IMR-90 (cell line): ENCODE data around the gene PHEX. TPM values are rescaled to one million over a fixed set of nuclear protein-coding genes. Genes with fewer than 3 reads are reported as not detected.

ENCODE experiments used
- ATAC-seq: fragments of 200-7000 bp; cut with Tn5 transposase; 2 replicates; pipeline ENCODE4 v1.9.1; 2020; ENCODE audit warnings: low read depth, mild to moderate bottlenecking, moderate library complexity
- BruUV-seq: library from RNA; stranded (reverse); fragments of 400-500 nt; replicated peaks from 2 replicates; lab custom pipeline; 2021; lab: Mats Ljungman, UMichigan
- CTCF ChIA-PET: fragments of 300-600 bp; formaldehyde crosslinking; extraction: SDS; loops from one replicate; lab custom pipeline; 2021; ENCODE audit warnings: antibody characterized with exemption; lab: Yijun Ruan, JAX
- POLR2A ChIA-PET: fragments of 300-600 bp; sonication (Branson Sonifier 250); formaldehyde crosslinking; loops from one replicate; lab custom pipeline; 2022; ENCODE audit warnings: antibody characterized with exemption; ENCODE audit not compliant: unreplicated experiment; lab: Charles Lee
- DNase-seq: peaks from one replicate; pipeline ENCODE4 v3.0.0; 2013
- H2AFZ ChIP-seq: replicated peaks from 2 replicates; pipeline ENCODE3; 2013; ENCODE audit warnings: low read length, mild to moderate bottlenecking; ENCODE audit not compliant: poor library complexity
- H2AK5ac ChIP-seq: 2 replicates; pipeline ENCODE4 v1.6.1; 2013; ENCODE audit warnings: low read depth, low read length, inconsistent platforms
- H2AK9ac ChIP-seq: replicated peaks from 2 replicates; pipeline ENCODE3; 2013; ENCODE audit warnings: mild to moderate bottlenecking, low read depth, low read length, moderate library complexity; ENCODE audit not compliant: poor library complexity
- H2BK120ac ChIP-seq: 2 replicates; pipeline ENCODE4 v1.6.1; 2013; ENCODE audit warnings: low read depth, low read length, inconsistent platforms
- H2BK15ac ChIP-seq: 3 replicates; pipeline ENCODE4 v1.6.1; 2013; ENCODE audit warnings: low read depth, low read length, inconsistent platforms
- H2BK20ac ChIP-seq: 2 replicates; pipeline ENCODE4 v1.6.1; 2013; ENCODE audit warnings: low read depth, mild to moderate bottlenecking, inconsistent platforms, low read length, moderate library complexity
- H2BK5ac ChIP-seq: 2 replicates; pipeline ENCODE4 v1.6.1; 2013; ENCODE audit warnings: mild to moderate bottlenecking, low read depth, low read length, inconsistent platforms; ENCODE audit not compliant: poor library complexity, severe bottlenecking
- H3K14ac ChIP-seq: replicated peaks from 2 replicates; pipeline ENCODE4 v1.6.1; 2013; ENCODE audit warnings: low read depth, low read length, inconsistent platforms
- H3K18ac ChIP-seq: 2 replicates; pipeline ENCODE4 v1.6.1; 2013; ENCODE audit warnings: low read depth, low read length, control low read depth
- H3K23ac ChIP-seq: 2 replicates; pipeline ENCODE4 v1.6.1; 2013; ENCODE audit warnings: low read depth, low read length, inconsistent platforms
- H3K27ac ChIP-seq: 2 replicates; pipeline ENCODE4 v1.5.1; 2013; ENCODE audit warnings: mild to moderate bottlenecking, control low read depth, low read length; ENCODE audit not compliant: insufficient read depth
- H3K27me3 ChIP-seq: 2 replicates; pipeline ENCODE4 v1.6.1; 2013; ENCODE audit warnings: low read length; ENCODE audit not compliant: control insufficient read depth, insufficient read depth
- H3K36me3 ChIP-seq: 2 replicates; pipeline ENCODE4 v1.6.1; 2013; ENCODE audit warnings: low read length, mixed read lengths; ENCODE audit not compliant: control insufficient read depth, insufficient read depth
- H3K4ac ChIP-seq: 2 replicates; pipeline ENCODE4 v1.6.1; 2013; ENCODE audit warnings: low read depth, low read length, inconsistent platforms
- H3K4me1 ChIP-seq: 2 replicates; pipeline ENCODE4 v1.6.1; 2013; ENCODE audit warnings: low read length, mixed read lengths; ENCODE audit not compliant: control insufficient read depth, insufficient read depth
- H3K4me2 ChIP-seq: 2 replicates; pipeline ENCODE4 v1.6.1; 2013; ENCODE audit warnings: low read depth, mild to moderate bottlenecking, control low read depth, low read length, moderate library complexity
- H3K4me3 ChIP-seq: 2 replicates; pipeline ENCODE4 v1.5.1; 2013; ENCODE audit warnings: low read depth, mild to moderate bottlenecking, control low read depth, low read length, moderate library complexity; ENCODE audit not compliant: insufficient read depth
- H3K56ac ChIP-seq: 2 replicates; pipeline ENCODE4 v1.6.1; 2013; ENCODE audit warnings: low read length, inconsistent platforms; ENCODE audit not compliant: insufficient read depth; ENCODE audit errors: extremely low read depth
- H3K79me1 ChIP-seq, 2 experiments: 2 replicates each; pipeline ENCODE4 v1.6.1; 2013; ENCODE audit warnings: low read length in 2 of 2, inconsistent platforms in 1 of 2, low read depth in 1 of 2
- H3K9ac ChIP-seq: 2 replicates; pipeline ENCODE4 v1.6.1; 2013; ENCODE audit warnings: low read depth, low read length, control low read depth
- H3K9me1 ChIP-seq: 2 replicates; pipeline ENCODE4 v1.6.1; 2013; ENCODE audit warnings: low read length, inconsistent platforms; ENCODE audit not compliant: insufficient read depth
- H3K9me3 ChIP-seq: 2 replicates; pipeline ENCODE4 v1.6.1; 2013; ENCODE audit warnings: low read length; ENCODE audit not compliant: control insufficient read depth, insufficient read depth
- H4K20me1 ChIP-seq: 2 replicates; pipeline ENCODE4 v1.6.1; 2013; ENCODE audit warnings: low read length, inconsistent platforms; ENCODE audit not compliant: insufficient read depth
- H4K5ac ChIP-seq: 2 replicates; pipeline ENCODE4 v1.6.1; 2013; ENCODE audit warnings: mild to moderate bottlenecking, low read depth, low read length, control low read depth
- H4K8ac ChIP-seq, 2 experiments: 2 replicates each; pipeline ENCODE4 v1.6.1; 2013; ENCODE audit warnings: low read depth in 2 of 2, low read length in 2 of 2, control low read depth in 1 of 2, inconsistent platforms in 1 of 2
- H4K91ac ChIP-seq: 2 replicates; pipeline ENCODE4 v1.6.1; 2013; ENCODE audit warnings: low read depth, low read length, inconsistent platforms; ENCODE audit not compliant: insufficient read depth
- BHLHE40 ChIP-seq: fragments of 150-350 bp; IDR thresholded peaks from 2 replicates; pipeline ENCODE4 v1.6.1; 2016; ENCODE audit warnings: mild to moderate bottlenecking, low read depth, low read length
- CEBPB ChIP-seq: IDR thresholded peaks from 2 replicates; pipeline ENCODE4 v1.6.1; 2012; ENCODE audit warnings: low read depth, low read length, improper control_type of control experiment
- CHD1 ChIP-seq: IDR thresholded peaks from 2 replicates; pipeline ENCODE4 v1.6.1; 2012; ENCODE audit warnings: low read depth, low read length, improper control_type of control experiment
- FOS ChIP-seq: fragments of 150-350 bp; IDR thresholded peaks from 2 replicates; pipeline ENCODE4 v1.6.1; 2016; ENCODE audit warnings: low read depth, low read length
- MAFK ChIP-seq: IDR thresholded peaks from 2 replicates; pipeline ENCODE4 v1.6.1; 2012; ENCODE audit warnings: low read depth, low read length, improper control_type of control experiment
- MAZ ChIP-seq: IDR thresholded peaks from 2 replicates; pipeline ENCODE4 v1.6.1; 2012; ENCODE audit warnings: low read depth, mild to moderate bottlenecking, low read length, improper control_type of control experiment, moderate library complexity, borderline replicate concordance
- MXI1 ChIP-seq: IDR thresholded peaks from 2 replicates; pipeline ENCODE4 v1.6.1; 2012; ENCODE audit warnings: low read depth, mild to moderate bottlenecking, low read length, moderate library complexity, borderline replicate concordance
- NFE2L2 ChIP-seq: fragments of 150-350 bp; IDR thresholded peaks from 2 replicates; pipeline ENCODE4 v1.6.1; 2016; ENCODE audit warnings: low read depth, mild to moderate bottlenecking, low read length
- POLR2A ChIP-seq: IDR thresholded peaks from 2 replicates; pipeline ENCODE4 v1.6.1; 2012; ENCODE audit warnings: mild to moderate bottlenecking, low read depth, low read length
- RAD21 ChIP-seq: IDR thresholded peaks from 2 replicates; pipeline ENCODE4 v1.6.1; 2012; ENCODE audit warnings: low read length, improper control_type of control experiment
- RCOR1 ChIP-seq: IDR thresholded peaks from 2 replicates; pipeline ENCODE4 v1.6.1; 2012; ENCODE audit warnings: mild to moderate bottlenecking, low read length, improper control_type of control experiment; ENCODE audit not compliant: insufficient replicate concordance
- RFX5 ChIP-seq: IDR thresholded peaks from 2 replicates; pipeline ENCODE4 v1.8.0; 2012; ENCODE audit warnings: low read depth, mild to moderate bottlenecking, low read length, moderate library complexity
- SMC3 ChIP-seq: fragments of 150-350 bp; IDR thresholded peaks from 2 replicates; pipeline ENCODE4 v1.6.1; 2016; ENCODE audit warnings: low read depth, mild to moderate bottlenecking, antibody characterized with exemption, low read length, moderate library complexity
- WGBS, 2 experiments: methylation state at CpG; one replicate each; pipeline versions ENCODE4 v1.1.5 to v1.1.7; 2013; ENCODE audit warnings: missing lambda C conversion rate in 2 of 2; ENCODE audit not compliant: insufficient read length in 1 of 2; ENCODE audit errors: extremely low coverage in 2 of 2; 5-methylcytosine and 5-hydroxymethylcytosine counted together
- dilution Hi-C: fragments of 300-500 bp; cut with HindIII; formaldehyde crosslinking; loops from one replicate; pipeline ENCODE4 v1.14.3; 2018; ENCODE audit warnings: low sequenced_read_pairs; ENCODE audit not compliant: unreplicated experiment
- in situ Hi-C: fragments of 300-500 bp; cut with MboI; formaldehyde crosslinking; loops from 3 replicates; pipeline ENCODE4 v1.14.3; 2019; ENCODE audit warnings: low sequenced_read_pairs, inconsistent platforms, mixed read lengths
- intact Hi-C: fragments of 100-400 bp; cut with micrococcal nuclease; formaldehyde crosslinking; loops from 2 replicates; pipeline ENCODE4 v1.10.0; 2022
- polyA plus RNA-seq, 3 experiments: library from polyadenylated mRNA; depleted of rRNA; stranded (reverse); fragments of >200 nt; gene quantifications; 2 replicates each; pipeline ENCODE4 v1.2.3, GENCODE V29; 2012; ENCODE audit warnings: low replicate concordance in 1 of 3
- total RNA-seq: library from RNA; depleted of rRNA; stranded (reverse); fragments of >200 nt; gene quantifications from 2 replicates; pipeline ENCODE4 v1.2.3, GENCODE V29; 2012
- TF ChIP-seq, protein P1 (sequence below): conservative IDR thresholded peaks from 2 replicates; pipeline ENCODE4 v1.5.1; 2012; ENCODE audit warnings: mild to moderate bottlenecking, low read depth, low read length, improper control_type of control experiment
- TF ChIP-seq, protein P2 (sequence below): fragments of 150-350 bp; IDR thresholded peaks from 2 replicates; pipeline ENCODE4 v1.6.1; 2017; ENCODE audit warnings: mild to moderate bottlenecking, antibody characterized with exemption, low read length, low read depth

The PHEX gene
- total and polyA plus RNA-seq, 2 of the 4 experiments (the other 2 are of a cell fraction) = 0.10 to 0.18 TPM

DNA sequence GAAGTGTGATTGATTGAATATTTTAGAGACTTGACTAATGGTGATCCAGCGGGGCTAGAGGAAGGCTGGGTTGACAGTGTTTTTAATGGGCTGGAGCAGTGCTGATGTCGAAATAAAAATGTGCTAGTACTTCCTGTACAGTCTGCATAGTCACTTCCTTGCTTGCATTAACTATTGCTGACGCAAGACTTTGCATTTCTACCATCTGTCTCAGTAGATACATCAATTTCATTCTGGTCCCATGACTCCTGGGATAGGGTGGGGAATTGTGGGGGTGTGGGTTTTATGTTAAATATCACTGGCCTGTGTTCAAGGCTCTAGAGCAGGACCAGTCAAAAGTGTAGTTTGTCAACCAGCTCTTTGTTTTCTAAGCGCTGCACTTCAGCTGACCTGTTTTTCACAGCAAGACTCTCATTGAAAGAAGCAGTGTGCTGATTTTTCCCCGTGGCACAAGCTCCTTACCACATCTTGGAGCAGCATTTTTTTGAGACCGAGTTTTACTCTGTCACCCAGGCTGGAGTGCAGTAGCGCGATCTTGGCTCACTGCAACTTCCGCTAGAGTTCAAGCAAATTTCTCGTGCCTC, 35.2 kb upstream of the PHEX start:
- H3K56ac ChIP-seq = no peak overlapping the region
- H4K8ac ChIP-seq = no peak overlapping the region
- H3K14ac ChIP-seq = no peak overlapping the region
- H3K9ac ChIP-seq = no peak overlapping the region
- DNase-seq (peak; percentile 84), ATAC-seq (peak; percentile 71)
- intact Hi-C loops = no loop called here
- peak overlapping the region; percentile 0 for H2BK5ac ChIP-seq
- H3K9me3 ChIP-seq = no peaks in the 10 kb centered on the region
- H3K27me3 ChIP-seq = no peaks in the 10 kb centered on the region
- H3K9me1 ChIP-seq = no peaks in the 10 kb centered on the region
- peaks cover 8 to 20% of the 10 kb centered on the region in 2 experiments; a peak in 3 of 4 replicates for H3K79me1 ChIP-seq
- no peak overlapping the region for H3K4me2 ChIP-seq
- dilution Hi-C loops = no loop called here
- in situ Hi-C loops = no loop called here
- no peak overlapping the region for H3K23ac ChIP-seq
- POLR2A ChIA-PET = no interaction called here
- no peak overlapping the region for H2BK120ac ChIP-seq
- H3K18ac ChIP-seq = no peak overlapping the region
- CTCF ChIA-PET = interaction anchor here (0.6 to 3.2 kb wide), 2 partner anchors 12 to 787 kb away, joined by 3 to 11 read pairs; no protein-coding TSS in a partner anchor
- H4K20me1 ChIP-seq = no peaks in the 10 kb centered on the region
- no peak overlapping the region for H4K91ac ChIP-seq
- no peak overlapping the region for H3K4ac ChIP-seq
- H2BK20ac ChIP-seq = no peak overlapping the region
- 0 out of 2 replicates have a peak, but pooled peaks cover 3% of the 10 kb centered on the region for H3K4me1 ChIP-seq
- no peak overlapping the region for H2AK9ac ChIP-seq
- peak overlapping the region; percentile 67; the same call in 1 of the 2 replicates for H3K27ac ChIP-seq
- 71% methylated on average over 6 of the region's 10 CpGs; no CpG with 5 or more reads in 1 of the 2 experiments for WGBS, 2 experiments
- H2AK5ac ChIP-seq = no peak overlapping the region
- H2BK15ac ChIP-seq = no peak overlapping the region
- no TSS peak for BruUV-seq
- no peak overlapping the region; the same call in 1 of the 2 replicates for H4K5ac ChIP-seq
- H2AFZ ChIP-seq = no peak overlapping the region
- no peak overlapping the region for H3K4me3 ChIP-seq
- H3K36me3 ChIP-seq = peaks cover 17% of the 10 kb centered on the region
- no peak for TF ChIP-seq MXI1
- peak; percentile 90 for TF ChIP-seq CEBPB
- no peak for TF ChIP-seq BHLHE40
- peak; percentile 64; the same call in 1 of the 2 replicates for TF ChIP-seq NFE2L2
- no peak for TF ChIP-seq RFX5
- TF ChIP-seq MAZ = no peak
- TF ChIP-seq SMC3 = no peak
- TF ChIP-seq POLR2A = no peak
- peak; percentile 64 for TF ChIP-seq MAFK
- TF ChIP-seq RCOR1 = no peak
- no peak for TF ChIP-seq RAD21
- no peak for TF ChIP-seq CHD1
- TF ChIP-seq, protein P1, sequence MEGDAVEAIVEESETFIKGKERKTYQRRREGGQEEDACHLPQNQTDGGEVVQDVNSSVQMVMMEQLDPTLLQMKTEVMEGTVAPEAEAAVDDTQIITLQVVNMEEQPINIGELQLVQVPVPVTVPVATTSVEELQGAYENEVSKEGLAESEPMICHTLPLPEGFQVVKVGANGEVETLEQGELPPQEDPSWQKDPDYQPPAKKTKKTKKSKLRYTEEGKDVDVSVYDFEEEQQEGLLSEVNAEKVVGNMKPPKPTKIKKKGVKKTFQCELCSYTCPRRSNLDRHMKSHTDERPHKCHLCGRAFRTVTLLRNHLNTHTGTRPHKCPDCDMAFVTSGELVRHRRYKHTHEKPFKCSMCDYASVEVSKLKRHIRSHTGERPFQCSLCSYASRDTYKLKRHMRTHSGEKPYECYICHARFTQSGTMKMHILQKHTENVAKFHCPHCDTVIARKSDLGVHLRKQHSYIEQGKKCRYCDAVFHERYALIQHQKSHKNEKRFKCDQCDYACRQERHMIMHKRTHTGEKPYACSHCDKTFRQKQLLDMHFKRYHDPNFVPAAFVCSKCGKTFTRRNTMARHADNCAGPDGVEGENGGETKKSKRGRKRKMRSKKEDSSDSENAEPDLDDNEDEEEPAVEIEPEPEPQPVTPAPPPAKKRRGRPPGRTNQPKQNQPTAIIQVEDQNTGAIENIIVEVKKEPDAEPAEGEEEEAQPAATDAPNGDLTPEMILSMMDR = no peak
- no peak for TF ChIP-seq FOS
- TF ChIP-seq, protein P2, sequence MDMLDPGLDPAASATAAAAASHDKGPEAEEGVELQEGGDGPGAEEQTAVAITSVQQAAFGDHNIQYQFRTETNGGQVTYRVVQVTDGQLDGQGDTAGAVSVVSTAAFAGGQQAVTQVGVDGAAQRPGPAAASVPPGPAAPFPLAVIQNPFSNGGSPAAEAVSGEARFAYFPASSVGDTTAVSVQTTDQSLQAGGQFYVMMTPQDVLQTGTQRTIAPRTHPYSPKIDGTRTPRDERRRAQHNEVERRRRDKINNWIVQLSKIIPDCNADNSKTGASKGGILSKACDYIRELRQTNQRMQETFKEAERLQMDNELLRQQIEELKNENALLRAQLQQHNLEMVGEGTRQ = 0 out of 2 replicates have a peak, but pooled peaks have one; percentile 13
